ENCODE data around the gene SCFD1.

Gene SCFD1

DNA sequence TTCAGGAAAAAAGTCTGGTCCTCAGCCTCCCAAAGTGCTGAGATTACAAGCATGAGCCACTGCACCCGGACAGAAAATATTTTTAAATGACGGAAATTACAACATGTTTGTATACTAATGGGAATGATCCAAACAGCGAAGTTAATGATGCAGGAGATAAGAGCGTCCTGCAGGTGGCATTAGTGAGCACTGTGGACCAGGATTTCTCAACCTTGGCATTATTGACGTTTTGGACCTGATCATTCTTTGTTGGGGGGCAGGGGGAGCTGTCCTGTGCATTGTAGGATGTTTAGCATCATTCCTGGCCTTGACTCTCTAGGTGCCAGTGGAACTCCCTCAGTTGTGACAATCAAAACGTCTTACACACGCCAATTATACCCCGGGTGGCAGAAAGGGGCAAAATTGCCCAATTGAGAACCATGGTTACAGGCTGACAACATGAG is 34.1 kb downstream of the SCFD1 start:
- TF ChIP-seq ZFX (IDR thresholded peaks at IDR 0.05; ENCODE audit: borderline replicate concordance) = no peak
- peak; percentile 90 for TF ChIP-seq CTCF (IDR thresholded peaks at IDR 0.05)
- no peak overlapping the region for H3K27ac ChIP-seq

- no peak for TF ChIP-seq ZFX (IDR thresholded peaks at IDR 0.05; ENCODE audit: borderline replicate concordance)
- no peak for TF ChIP-seq CTCF (IDR thresholded peaks at IDR 0.05)
- no peak overlapping the region for H3K27ac ChIP-seq
These were observed 34.9 kb downstream of the SCFD1 start for GRCh38 chr14:30657050-30657449.

GRCh38 chr14:30657606-30658163 is 35.6 kb downstream of the SCFD1 start:
- H3K27ac ChIP-seq = no peak overlapping the region
- peak; percentile 40 for TF ChIP-seq CTCF (IDR thresholded peaks at IDR 0.05)
- no peak for TF ChIP-seq ZFX (IDR thresholded peaks at IDR 0.05; ENCODE audit: borderline replicate concordance)

GRCh38 chr14:30658645-30659044 is 36.5 kb downstream of the SCFD1 start:
- no peak for TF ChIP-seq CTCF (IDR thresholded peaks at IDR 0.05)
- no peak for TF ChIP-seq ZFX (IDR thresholded peaks at IDR 0.05; ENCODE audit: borderline replicate concordance)
- H3K27ac ChIP-seq = no peak overlapping the region

GRCh38 chr14:30669594-30669993 is 47.5 kb downstream of the SCFD1 start:
- no peak overlapping the region for H3K27ac ChIP-seq
- TF ChIP-seq CTCF (IDR thresholded peaks at IDR 0.05) (no peak), ZFX (IDR thresholded peaks at IDR 0.05; ENCODE audit: borderline replicate concordance) (no peak)

GRCh38 chr14:30673071-30673470 is 51.0 kb downstream of the SCFD1 start:
- TF ChIP-seq ZFX (IDR thresholded peaks at IDR 0.05; ENCODE audit: borderline replicate concordance) (no peak), CTCF (IDR thresholded peaks at IDR 0.05) (no peak)
- H3K27ac ChIP-seq = no peak overlapping the region

DNA sequence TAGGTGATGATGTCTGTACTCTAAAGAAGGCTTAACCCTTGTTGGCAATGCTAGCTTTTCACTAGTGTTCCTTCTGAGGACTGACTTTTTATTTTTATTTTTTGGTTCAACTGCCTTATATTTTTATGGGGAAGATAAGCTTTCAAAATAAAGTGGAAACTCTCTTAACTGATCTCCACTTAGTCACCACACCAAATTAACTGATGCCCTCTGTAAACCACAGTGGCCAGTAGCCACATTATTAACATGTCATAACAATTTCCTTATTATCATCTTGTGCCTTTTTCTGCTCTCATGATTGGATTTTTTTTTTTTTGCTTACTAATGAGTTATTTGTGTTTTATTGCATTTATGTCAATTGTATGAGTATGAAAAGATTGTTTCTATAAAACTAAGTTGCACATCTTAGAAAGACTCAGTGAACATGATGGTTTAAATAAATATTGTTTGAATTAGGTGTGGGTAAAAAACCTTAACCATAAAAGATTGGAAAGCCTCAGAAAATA is 56.9 kb downstream of the SCFD1 start:
- TF ChIP-seq ZFX (IDR thresholded peaks at IDR 0.05; ENCODE audit: borderline replicate concordance) (no peak), CTCF (IDR thresholded peaks at IDR 0.05) (no peak)
- no peak overlapping the region for H3K27ac ChIP-seq

Measured in 22Rv1 (cell line).